SKM-1 treated with dmso at 0.1 percent for 144 hours (cell line): Measurements from ENCODE around the gene OR10G7.

Experiments
- DNase-seq: peaks from one replicate; lab custom pipeline; 2025; ENCODE audit not compliant: unreplicated experiment; lab: John Stamatoyannopoulos, UW

Gene OR10G7

DNA sequence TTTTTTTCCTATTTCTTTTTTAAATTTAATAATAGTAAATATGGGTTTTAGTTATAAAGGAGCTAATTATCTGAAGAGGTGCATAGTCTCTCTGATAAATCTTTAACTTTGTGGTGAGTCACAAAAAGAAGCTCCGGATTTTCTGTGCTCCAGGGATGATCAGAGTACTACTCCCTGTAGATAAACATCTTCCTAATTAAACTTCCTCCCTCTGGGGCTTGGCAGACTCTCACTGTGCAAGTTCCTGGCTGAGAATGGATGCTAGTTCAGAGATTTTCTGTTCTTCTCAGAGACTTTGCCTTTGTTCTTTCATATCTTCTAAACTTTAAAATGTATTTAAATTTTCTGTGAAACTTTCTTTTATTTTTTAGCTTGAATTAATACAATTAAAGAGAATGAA is at the start of gene OR10G7:
Gene OR10G7 (minus strand): TSS at position 72 of the 400 bp plus-strand sequence. CDS start 2,324 bp downstream, outside the sequence.
- DNase-seq = no peak

DNA sequence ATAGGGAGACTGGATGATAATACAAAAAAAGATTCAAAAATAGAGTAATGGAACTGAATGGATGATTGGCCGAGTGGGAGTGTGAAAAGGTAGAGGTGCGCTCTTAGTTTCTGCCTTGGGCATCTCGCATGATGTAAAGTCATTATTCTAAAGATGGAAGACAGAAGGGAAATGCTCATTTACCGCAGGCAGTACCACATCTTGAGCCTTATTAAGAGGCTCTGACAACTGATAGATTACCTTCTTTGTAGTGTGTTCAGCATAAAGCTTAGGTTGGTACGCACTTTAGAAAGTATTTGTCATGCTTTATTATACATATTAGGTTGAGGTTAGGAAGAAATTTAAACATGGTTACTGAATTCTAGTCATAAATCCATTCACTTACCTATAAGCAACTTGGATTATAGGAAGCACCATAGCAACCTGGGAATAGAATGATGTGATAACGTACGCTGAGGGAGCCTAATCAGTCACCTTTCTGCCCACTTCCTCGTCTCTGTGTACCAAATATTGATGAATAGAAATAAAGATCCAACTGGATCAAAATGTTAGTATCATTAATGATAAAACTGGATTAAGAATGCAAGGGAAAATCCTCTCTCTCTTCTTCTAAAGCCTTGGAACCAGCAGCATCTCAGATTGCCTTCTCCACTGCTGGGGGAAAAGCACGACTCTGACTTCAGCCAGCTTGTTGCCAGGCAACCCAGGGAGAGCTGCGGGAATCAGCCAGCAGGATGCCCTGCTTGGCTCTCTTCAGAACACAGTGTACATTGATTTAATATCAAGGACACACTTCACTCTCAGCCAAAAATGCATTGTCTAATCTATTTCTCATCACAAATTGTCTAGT is 45.1 kb upstream of the OR10G7 start:
- no peak for DNase-seq

- DNase-seq = no peak
These were observed 44.5 kb upstream of the OR10G7 start for GRCh38 chr11:124085583-124085982.

DNA sequence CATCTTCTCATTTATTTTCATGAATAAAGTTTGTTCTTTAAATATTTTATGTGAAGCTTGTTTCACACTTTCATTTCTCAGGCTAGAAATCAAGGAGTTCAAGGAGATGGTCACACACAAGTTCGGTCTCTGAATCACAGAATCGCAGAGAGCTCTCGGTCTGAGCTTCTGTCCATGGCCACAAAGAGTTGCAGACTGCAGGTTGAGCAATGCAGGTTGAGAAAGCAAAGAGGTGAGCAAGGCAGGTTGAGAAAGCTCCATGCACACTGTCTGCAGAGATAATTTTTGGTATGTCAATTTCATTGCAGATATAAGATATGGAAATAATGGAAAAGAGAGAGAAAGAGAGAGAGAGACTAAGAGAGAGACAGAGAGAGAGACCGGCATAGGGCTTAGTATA is 41.2 kb upstream of the OR10G7 start:
- DNase-seq = no peak

- no peak for DNase-seq
These were observed 40.4 kb upstream of the OR10G7 start for GRCh38 chr11:124081483-124081882.

DNA sequence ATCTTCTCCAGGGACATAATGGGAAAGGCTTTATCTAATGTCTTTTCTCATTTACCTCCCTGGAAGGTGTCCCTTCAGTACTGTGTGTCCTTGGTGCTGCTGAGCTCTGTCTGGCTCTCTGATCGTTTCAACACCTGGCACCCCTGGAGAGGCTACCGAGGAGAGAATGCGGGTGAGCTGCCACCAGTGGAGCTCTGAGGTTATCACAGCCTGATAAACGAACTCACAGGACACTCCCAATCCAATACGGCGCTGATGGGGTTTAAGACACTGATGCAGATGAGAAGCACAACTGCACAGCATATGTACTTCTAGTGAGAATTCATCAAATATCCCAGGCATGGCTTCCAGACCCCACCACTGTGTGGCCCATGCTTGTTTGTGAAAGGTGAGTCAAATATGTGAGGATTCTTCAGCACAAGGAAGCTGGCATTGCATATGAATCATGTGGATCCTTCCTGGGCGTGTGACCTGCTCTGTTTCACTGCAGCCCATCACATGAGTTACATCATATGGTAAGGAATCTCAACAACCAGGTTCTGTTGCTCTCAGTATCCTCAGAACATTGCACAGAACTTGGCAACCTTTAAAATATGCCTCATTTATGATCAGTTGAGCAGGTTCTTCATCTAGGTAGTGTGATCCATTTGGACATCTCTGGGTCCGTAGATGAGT is 39.3 kb upstream of the OR10G7 start:
- no peak for DNase-seq

DNA sequence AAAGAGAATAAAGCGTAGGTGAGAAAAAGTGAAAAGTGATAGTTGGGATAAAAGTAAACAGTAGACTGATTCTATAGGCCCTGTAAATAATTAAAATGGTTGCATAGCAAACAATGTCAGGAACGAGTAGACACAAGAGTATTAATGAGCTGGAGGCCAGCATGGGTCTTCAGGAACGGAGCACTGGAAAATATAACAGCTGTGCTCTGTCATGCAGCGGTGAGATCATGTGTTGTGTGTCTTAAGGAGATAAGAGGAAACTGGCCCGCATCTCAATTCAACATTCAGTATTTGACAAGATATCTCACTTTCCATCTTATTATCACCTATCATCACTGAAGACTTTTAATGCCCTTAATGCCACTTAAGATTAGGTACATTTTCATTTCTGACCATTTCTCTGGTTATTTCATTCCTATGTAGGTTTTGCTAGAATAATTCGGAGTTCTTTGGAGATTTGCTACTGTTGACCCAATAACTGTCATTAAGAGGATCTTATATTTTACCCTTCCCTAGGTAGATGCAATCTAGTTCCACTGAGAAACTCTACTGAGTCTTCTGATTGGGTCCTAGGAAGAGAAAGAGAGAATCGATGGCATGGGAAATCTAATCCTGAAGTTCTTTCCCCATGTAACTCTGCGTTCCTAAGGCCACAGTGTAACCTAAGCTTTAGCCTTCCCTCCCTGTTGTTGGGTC is 38.7 kb upstream of the OR10G7 start:
- DNase-seq = no peak

GRCh38 chr11:124078591-124078990 is 37.5 kb upstream of the OR10G7 start:
- DNase-seq = no peak

DNA sequence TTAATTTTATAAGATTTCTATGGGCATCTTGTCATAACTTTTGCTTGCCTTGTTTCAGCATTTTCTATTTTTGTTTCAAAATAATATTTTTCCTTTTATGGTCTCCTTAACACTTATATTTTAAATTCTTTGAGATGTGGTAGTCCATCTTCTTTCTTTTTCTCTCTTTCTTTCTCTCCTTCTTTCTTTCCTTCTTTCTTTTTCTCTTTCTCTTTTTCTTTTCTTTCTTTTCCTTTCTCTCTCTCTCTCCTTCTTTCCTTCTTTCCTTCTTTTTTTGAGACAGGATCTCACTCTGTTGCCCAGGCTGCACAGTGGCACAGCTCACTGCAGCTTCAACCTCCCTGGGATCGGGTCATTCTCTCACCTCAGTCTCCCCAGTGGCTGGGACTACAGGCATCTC is 36.1 kb upstream of the OR10G7 start:
- DNase-seq = no peak

DNA sequence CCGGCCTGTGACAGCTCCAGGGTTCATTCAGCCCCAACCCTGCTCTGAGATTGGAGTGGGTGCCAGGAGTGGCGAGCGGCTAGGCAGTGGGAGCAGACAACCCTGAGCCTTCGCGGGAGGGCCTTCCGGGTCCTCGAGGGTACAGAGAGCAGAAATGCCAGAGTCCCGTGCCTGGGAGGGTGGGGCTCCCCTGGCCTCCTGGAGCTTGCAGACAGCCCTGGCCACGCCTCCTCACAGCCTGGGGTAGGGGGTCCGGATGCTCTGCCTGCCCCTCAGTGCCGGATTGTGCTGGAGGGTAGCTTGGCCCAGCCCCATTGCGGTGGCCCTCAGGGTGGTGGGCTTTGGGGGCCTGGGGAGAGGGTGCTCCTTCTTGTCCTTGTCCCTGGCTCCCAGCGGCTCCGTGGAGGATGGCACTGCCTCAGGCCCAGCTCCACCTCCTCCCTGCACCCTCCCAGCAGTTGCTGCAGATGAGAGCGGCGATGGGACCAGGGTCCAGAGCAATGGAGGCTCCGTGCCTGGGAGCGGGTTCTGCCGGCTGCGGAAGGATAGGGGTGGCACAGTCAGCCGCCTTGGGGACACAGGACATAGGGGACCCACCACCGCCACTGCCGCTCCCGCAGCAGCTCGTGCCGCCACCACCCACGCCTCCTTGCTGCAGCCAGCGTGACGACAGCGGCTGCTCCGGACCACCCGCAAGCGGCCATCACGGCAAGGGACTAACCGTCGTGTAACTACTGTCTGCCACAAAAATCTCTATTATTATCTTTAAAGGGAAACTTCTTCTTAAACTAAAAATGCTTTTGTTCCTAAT is 34.9 kb upstream of the OR10G7 start:
- no peak for DNase-seq

DNA sequence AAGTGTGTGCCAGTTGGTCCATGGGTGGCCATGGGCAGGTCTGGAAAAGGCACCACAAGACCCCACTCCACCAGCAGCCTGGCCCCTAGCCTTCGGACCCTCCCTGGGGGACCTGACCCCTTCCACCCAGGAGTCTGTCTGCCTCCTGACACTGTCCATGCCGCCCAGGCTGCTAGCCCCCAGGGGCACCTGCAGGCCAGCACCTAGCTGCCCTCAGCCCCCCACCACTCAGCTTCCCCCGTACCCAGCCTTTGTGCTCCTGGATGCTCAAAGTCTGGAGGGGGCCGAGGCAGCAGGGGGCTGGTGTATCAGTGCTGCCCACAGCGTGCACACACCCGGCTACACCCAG is 34.3 kb upstream of the OR10G7 start:
- DNase-seq = no peak

- DNase-seq = no peak
These were observed 33.4 kb upstream of the OR10G7 start for GRCh38 chr11:124074554-124074953.

- DNase-seq = no peak
These were observed 31.0 kb upstream of the OR10G7 start for GRCh38 chr11:124072147-124072546.

GRCh38 chr11:124071623-124071948 is 30.5 kb upstream of the OR10G7 start:
- no peak for DNase-seq

- peak; percentile 75 for DNase-seq
These were observed 29.9 kb upstream of the OR10G7 start for GRCh38 chr11:124070915-124071622.

- DNase-seq = no peak
These were observed 28.6 kb upstream of the OR10G7 start for GRCh38 chr11:124069429-124070401.

GRCh38 chr11:124068601-124069110 is 27.5 kb upstream of the OR10G7 start:
- DNase-seq = no peak

GRCh38 chr11:124052966-124053365 is 11.8 kb upstream of the OR10G7 start:
- no peak for DNase-seq

GRCh38 chr11:124050748-124051147 is 9.6 kb upstream of the OR10G7 start:
- DNase-seq = no peak
